GM13976 (cell line): ENCODE results near the gene CNBD2.

Experiments
- DNase-seq: peaks from one replicate; pipeline ENCODE4 v3.0.0; 2012; ENCODE audit warnings: low spot score
- in situ Hi-C: fragments of 300-500 bp; cut with MboI; formaldehyde crosslinking; loops from one replicate; pipeline ENCODE4 v1.12.0; 2022; ENCODE audit warnings: low sequenced_read_pairs, mixed read lengths, inconsistent platforms; ENCODE audit not compliant: unreplicated experiment
- TF ChIP-seq, protein P1 (sequence below): IDR thresholded peaks from 2 replicates; pipeline ENCODE4 v1.5.1; 2012; ENCODE audit warnings: borderline replicate concordance, mild to moderate bottlenecking; ENCODE audit not compliant: insufficient read depth; ENCODE audit errors: extremely low read depth, missing control alignments, control extremely low read depth

The CNBD2 gene

DNA sequence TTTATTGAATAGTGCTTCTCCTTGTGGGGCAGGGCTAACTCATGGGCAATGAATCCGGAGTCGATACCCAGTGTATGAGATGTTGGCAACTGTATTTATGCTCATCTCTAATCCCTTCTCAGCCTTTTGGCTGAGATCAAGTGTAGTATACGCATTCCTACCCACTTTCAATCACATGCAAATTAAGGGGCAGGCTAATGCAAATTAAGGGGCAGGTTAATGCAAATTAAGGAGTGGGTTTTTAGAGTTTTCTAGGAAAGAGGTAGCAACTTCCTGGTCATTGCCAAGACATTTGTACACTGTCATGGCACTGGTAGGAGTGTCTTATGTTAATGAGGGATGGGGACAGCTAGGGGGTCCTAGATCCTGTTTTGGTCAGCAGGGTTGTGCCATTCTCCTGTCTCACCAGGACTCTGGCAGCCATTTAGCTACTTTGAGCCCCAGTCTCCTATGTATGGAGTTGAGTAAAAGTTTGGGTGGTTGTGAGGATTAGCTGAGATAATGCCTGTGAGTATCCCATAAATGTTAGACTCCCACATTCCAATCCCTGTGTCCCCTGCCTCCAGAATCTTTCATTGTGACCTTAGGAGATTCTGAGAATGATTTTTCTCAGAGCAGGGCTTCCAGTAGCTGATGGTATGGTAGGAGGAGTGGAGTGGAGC lies at the start of gene CNBD2:
TSS of gene CNBD2 (plus strand) at position 612 of the 662 bp plus-strand sequence. CDS start 173 bp downstream, outside the sequence.
- in situ Hi-C loops = no loop called here
- TF ChIP-seq, protein P1, sequence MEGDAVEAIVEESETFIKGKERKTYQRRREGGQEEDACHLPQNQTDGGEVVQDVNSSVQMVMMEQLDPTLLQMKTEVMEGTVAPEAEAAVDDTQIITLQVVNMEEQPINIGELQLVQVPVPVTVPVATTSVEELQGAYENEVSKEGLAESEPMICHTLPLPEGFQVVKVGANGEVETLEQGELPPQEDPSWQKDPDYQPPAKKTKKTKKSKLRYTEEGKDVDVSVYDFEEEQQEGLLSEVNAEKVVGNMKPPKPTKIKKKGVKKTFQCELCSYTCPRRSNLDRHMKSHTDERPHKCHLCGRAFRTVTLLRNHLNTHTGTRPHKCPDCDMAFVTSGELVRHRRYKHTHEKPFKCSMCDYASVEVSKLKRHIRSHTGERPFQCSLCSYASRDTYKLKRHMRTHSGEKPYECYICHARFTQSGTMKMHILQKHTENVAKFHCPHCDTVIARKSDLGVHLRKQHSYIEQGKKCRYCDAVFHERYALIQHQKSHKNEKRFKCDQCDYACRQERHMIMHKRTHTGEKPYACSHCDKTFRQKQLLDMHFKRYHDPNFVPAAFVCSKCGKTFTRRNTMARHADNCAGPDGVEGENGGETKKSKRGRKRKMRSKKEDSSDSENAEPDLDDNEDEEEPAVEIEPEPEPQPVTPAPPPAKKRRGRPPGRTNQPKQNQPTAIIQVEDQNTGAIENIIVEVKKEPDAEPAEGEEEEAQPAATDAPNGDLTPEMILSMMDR = no peak
- no peak for DNase-seq

DNA sequence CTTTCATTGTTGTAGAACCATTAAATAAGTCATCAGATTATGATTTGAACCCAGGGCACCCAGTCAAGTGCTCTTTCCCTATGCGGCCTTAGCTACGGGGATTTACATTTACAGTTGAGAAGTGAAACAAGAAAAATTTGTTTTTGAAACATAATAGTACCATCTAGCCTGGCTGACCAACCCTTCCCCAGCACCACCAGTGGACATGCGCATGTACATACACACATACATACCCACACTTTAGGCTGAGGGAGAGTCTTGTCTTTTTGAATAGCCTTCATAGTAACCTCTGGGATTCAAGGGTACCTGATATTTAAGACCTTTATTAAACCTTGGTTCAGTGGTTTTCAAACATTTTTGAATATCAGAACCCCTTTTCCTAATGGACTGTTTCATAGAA lies 47.9 kb upstream of the CNBD2 start:
- in situ Hi-C loops = no loop called here
- TF ChIP-seq, protein P1 = no peak
- no peak for DNase-seq

DNA sequence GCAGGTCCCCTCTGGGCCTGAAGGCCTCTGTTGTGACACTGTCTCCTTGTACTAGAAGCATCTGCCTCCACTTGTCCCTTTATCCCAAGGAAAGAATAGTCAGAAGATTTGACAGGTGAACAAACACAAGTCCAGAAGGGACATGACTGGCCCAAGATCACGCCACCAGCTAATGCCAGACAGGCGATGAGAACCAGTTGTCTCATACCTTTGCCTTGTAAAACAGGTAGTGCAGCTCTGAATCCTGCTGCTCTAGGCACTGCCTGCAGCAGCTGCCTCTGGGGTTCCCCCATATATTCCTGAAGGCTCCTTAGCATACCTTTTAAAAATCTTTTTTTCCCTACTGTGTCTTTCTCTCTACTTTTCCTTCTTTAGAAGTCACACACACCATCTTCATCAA lies 39.1 kb upstream of the CNBD2 start:
- TF ChIP-seq, protein P1 = no peak
- no peak for DNase-seq
- in situ Hi-C loops = no loop called here

DNA sequence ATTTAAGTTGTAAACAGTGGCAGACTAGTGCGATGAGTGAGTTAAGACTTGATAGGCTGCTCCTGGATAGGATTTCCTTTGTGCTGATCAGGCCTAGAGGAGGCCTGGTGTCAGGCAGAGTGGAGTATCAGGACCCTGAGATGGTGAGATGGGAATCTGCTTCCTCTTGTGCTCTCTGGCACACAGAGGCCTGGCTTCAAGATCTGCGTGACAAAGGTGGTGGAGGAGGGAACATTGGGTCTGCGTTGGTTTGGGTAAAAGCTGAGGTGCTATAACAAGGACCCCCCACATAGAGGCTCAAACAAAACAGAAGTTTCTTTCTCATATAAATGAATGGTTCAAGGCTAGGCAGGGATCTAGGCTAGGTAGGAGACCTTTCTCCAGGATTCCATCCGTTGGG lies 34.3 kb upstream of the CNBD2 start:
- in situ Hi-C loops = no loop called here
- DNase-seq = no peak
- TF ChIP-seq, protein P1 = no peak

DNA sequence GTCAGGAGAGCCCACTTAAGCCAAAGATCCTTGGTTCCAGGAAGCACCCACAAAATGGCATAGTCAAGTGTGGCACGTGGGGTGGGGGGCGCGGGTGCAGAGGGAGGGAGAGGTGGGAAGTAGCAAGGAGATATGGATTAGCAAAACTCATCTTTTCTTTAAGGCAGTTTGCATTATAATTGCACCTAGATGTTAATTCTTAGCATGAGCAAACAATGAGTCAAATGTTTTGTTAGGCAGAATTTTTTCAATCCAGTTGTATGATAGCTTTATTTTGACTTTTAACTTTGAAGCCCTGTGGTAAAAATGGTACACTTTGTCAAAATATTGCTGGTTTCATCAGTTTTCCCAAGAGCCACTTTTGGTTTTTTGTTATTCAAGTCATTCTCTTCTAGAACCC lies 29.1 kb upstream of the CNBD2 start:
- DNase-seq = no peak
- TF ChIP-seq, protein P1 = no peak
- in situ Hi-C loops = no loop called here

DNA sequence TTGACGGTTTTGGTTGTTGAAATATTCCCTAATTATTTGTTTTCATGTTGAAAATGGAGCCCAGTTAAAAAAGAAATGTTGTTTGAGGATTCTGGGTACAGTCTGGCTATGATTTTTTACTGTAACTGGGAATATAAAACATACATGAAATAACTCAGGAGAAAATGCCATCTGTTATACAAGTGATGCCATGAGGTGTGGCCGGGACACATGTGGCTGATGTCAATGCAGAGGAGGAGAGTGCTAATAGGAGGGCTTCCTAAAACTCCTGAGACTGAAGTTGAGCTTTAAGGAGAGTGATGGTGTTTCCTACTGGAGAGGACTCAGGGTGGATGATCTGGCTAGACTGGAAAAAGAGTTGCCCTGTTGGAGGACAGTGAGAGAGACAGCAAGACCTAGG lies 26.8 kb upstream of the CNBD2 start:
- in situ Hi-C loops = no loop called here
- DNase-seq = no peak
- TF ChIP-seq, protein P1 = no peak

DNA sequence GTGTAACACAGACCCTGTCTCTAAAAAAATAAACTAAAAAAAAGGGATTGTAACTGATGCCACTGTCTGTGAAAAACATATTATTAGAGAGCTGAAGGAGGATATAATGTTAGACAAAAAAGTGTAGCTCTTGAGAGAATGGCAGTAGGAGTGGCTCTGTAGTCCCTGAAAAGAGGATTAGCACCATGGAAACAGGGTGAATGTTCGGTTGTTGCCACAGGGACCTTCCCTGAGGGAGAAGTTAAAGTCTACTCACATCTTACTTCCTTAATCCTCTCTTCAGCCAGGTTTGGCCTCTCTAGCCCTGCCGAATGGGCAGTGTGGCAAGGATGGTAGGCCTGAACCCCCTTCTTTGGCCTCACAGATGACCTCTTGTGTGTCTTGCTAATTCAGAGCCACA lies 26.1 kb upstream of the CNBD2 start:
- in situ Hi-C loops = no loop called here
- TF ChIP-seq, protein P1 = no peak
- no peak for DNase-seq
